Measurements from ENCODE around the gene DNAJC7. TPM values are rescaled to one million over a fixed set of nuclear protein-coding genes. Genes with fewer than 3 reads are reported as not detected.
A peak's percentile ranks its signal among the peaks of the same experiment; 100 is the strongest.

DNAJC7 gene
- total and polyA plus RNA-seq, 4 donors: 68.2 to 84.2 (median 74.3) TPM

DNA sequence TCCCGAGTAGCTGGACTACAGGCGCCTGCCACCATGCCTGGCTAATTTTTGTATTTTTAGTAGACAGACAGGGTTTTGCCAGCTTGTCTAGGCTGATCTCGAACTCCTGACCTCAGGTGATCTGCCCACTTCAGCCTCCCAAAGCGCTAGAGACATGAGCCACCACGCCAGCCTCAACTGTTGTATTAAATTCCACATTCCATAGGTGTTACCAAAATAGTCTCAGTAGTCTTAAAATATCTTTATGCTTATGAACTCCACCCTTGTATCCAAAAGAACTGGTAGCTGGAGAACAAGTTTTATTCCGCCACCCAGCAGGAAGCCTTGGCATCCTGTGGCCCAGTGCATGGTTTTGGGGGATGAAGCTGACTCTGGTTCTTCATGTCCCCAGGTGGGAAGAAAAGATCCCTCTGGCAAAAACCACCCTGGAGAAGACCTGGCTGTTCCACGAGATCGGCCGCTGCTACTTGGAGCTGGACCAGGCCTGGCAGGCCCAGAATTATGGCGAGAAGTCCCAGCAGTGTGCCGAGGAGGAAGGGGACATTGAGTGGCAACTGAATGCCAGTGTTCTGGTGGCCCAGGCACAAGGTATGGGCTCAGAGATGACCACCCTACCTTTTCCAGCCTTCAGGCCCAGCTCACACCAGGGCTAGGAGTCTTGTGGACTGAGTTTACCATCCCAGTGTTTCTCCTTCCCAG lies 68.3 kb downstream of the DNAJC7 start:
- intact Hi-C loops (cut with DNase I): no loop called here
- 75 to 77% methylated on average over 11 of the region's 11 CpGs for WGBS, 2 donors
- no peaks in the 10 kb centered on the region for H3K9me3 ChIP-seq (ENCODE audit: control insufficient read depth, low read length)
- no peak for ATAC-seq (ENCODE audit: low FRiP score)
- H3K36me3 ChIP-seq (ENCODE audit: control insufficient read depth in 1 of 2, insufficient read depth in 2 of 2, low read length in 1 of 2): no peaks in the 10 kb centered on the region
- H3K27ac ChIP-seq (ENCODE audit: low read depth in 1 of 2, low read length in 2 of 2): no peak overlapping the region
- no peaks in the 10 kb centered on the region for H3K27me3 ChIP-seq (ENCODE audit: control insufficient read depth in 1 of 2, insufficient read depth in 2 of 2, low read length in 1 of 2)
- H3K4me3 ChIP-seq (ENCODE audit: low read length in 2 of 2): no peak overlapping the region
- no peak for DNase-seq
- no peaks in the 10 kb centered on the region for H3K4me1 ChIP-seq (ENCODE audit: control insufficient read depth in 1 of 2, insufficient read depth in 2 of 2, low read length in 2 of 2)

DNA sequence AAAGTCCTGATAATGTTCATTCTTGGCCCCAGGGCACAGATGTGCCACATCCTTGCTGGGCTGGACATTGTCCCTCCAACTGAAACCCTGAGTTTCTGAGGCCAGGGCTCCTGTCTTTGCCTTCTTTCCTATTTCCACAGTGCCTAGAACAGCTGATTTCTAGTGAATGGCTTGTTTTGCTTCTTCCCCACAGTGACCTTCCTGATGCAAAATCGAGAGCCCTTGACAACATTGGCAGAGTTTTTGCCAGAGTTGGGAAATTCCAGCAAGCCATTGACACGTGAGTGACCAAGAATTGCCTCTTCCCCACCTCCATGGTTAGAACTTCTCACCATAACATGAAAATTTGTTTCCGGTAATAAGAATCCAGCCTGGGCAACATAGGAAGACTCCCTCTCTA lies 72.3 kb downstream of the DNAJC7 start:
- Histone ChIP-seq H3K27me3 (ENCODE audit: control insufficient read depth in 1 of 2, insufficient read depth in 2 of 2, low read length in 1 of 2) (no peaks in the 10 kb centered on the region), H3K9me3 (ENCODE audit: control insufficient read depth, low read length) (no peaks in the 10 kb centered on the region), H3K27ac (ENCODE audit: low read depth in 1 of 2, low read length in 2 of 2) (no peak overlapping the region), H3K4me3 (ENCODE audit: low read length in 2 of 2) (no peak overlapping the region), H3K36me3 (ENCODE audit: control insufficient read depth in 1 of 2, insufficient read depth in 2 of 2, low read length in 1 of 2) (no peaks in the 10 kb centered on the region), H3K4me1 (ENCODE audit: control insufficient read depth in 1 of 2, insufficient read depth in 2 of 2, low read length in 2 of 2) (no peaks in the 10 kb centered on the region)
- 70 to 73% methylated on average over 3 of the region's 3 CpGs for WGBS, 2 donors
- no peak for ATAC-seq (ENCODE audit: low FRiP score)
- intact Hi-C loops (cut with DNase I): no loop called here
- no peak for DNase-seq

DNA sequence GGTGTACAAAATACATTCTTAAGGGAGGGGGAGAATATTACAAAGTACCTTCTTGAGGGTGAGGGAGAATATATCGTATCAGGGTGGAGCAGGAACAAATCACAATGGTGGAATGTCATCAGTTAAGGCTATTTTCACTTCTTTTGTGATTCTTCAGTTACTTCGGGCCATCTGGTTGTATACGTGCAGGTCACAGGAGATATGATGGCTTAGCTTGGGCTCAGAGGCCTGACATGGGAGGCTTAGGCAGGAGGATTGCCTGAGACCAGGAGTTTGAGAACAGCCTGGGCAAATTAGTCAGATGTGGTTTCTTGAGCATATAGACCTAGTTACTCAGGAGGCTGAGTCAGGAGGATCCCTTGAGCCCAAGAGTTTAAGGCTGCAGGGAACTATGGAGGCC lies 73.7 kb downstream of the DNAJC7 start:
- 95 to 96% methylated on average over 3 of the region's 3 CpGs for WGBS, 2 donors
- H3K4me3 ChIP-seq (ENCODE audit: low read length in 2 of 2): no peak overlapping the region
- no peak for DNase-seq
- no peaks in the 10 kb centered on the region for H3K4me1 ChIP-seq (ENCODE audit: control insufficient read depth in 1 of 2, insufficient read depth in 2 of 2, low read length in 2 of 2)
- no peaks in the 10 kb centered on the region for H3K27me3 ChIP-seq (ENCODE audit: control insufficient read depth in 1 of 2, insufficient read depth in 2 of 2, low read length in 1 of 2)
- intact Hi-C loops (cut with DNase I): no loop called here
- ATAC-seq (ENCODE audit: low FRiP score): no peak
- H3K36me3 ChIP-seq (ENCODE audit: control insufficient read depth in 1 of 2, insufficient read depth in 2 of 2, low read length in 1 of 2): no peaks in the 10 kb centered on the region
- no peaks in the 10 kb centered on the region for H3K9me3 ChIP-seq (ENCODE audit: control insufficient read depth, low read length)
- no peak overlapping the region for H3K27ac ChIP-seq (ENCODE audit: low read depth in 1 of 2, low read length in 2 of 2)

DNA sequence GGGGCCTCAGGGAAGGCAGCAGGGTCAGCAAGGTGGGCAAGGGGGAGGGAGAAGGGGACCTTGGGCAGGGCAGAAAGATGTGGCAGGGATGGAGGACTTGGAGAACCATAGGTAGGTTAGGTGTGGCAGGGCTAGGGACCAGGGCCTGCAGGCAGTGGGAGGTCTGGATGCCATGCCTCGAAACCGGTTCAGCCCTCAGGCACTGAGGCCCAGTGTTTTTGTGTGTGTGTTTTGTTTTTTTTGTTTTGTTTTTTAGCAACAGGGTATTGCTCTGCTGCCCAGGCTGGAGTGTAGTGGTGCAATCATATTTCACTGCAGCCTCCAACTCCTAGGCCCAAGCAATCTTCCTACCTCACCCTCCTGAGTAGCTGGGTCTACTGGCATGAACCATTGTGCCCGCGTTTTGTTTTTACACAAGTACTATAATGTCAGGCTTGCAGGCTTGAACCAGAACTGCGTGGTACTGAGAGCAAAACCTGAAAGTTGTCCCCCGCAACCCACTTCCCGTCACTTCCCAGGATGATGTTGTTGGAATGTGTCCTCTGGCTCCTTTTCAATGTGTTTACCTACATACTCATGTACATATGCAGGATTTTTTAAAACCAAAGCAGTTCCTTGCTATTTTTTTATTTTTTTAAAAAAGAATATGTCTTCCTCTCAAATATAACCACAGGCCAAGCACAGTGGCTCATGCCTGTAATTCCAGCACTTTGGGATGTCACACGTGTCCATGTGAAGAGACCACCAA lies 74.4 kb downstream of the DNAJC7 start:
- WGBS, 2 donors: 92% methylated on average over 8 of the region's 8 CpGs

DNA sequence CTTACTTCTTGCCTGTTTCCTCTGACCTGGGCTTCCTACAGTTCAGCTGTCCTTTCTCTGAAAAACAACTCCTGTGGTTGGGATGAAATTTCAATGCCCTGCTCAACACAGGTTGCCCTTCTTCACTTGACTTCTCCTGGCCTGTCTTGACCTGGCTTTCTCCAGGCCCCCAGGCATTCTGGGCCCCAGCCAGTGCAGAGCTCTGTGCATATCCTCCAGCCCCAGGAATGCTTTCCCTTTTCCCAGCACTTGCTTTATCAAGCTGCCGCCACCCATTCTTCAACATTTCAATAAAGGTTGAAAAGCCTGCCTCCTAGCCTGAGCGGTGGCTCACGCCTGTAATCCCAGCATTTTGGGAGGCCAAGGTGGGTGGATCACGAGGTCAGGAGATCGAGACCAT lies 76.1 kb downstream of the DNAJC7 start:
- Histone ChIP-seq H3K4me1 (ENCODE audit: control insufficient read depth in 1 of 2, insufficient read depth in 2 of 2, low read length in 2 of 2) (no peaks in the 10 kb centered on the region), H3K36me3 (ENCODE audit: control insufficient read depth in 1 of 2, insufficient read depth in 2 of 2, low read length in 1 of 2) (no peaks in the 10 kb centered on the region), H3K9me3 (ENCODE audit: control insufficient read depth, low read length) (no peaks in the 10 kb centered on the region), H3K27ac (ENCODE audit: low read depth in 1 of 2, low read length in 2 of 2) (no peak overlapping the region), H3K4me3 (ENCODE audit: low read length in 2 of 2) (no peak overlapping the region), H3K27me3 (ENCODE audit: control insufficient read depth in 1 of 2, insufficient read depth in 2 of 2, low read length in 1 of 2) (no peaks in the 10 kb centered on the region)
- no peak for DNase-seq
- peak; percentile 24 for ATAC-seq (ENCODE audit: low FRiP score)
- 95 to 96% methylated on average over 5 of the region's 5 CpGs for WGBS, 2 donors
- intact Hi-C loops (cut with DNase I): no loop called here

More for the DNA sequence above, 74.4 kb downstream of the DNAJC7 start:
- DNase-seq (no peak), ATAC-seq (ENCODE audit: low FRiP score) (no peak)
- no peaks in the 10 kb centered on the region for H3K9me3 ChIP-seq (ENCODE audit: control insufficient read depth, low read length)
- no peaks in the 10 kb centered on the region for H3K4me1 ChIP-seq (ENCODE audit: control insufficient read depth in 1 of 2, insufficient read depth in 2 of 2, low read length in 2 of 2)
- intact Hi-C loops (cut with DNase I): no loop called here
- H3K36me3 ChIP-seq (ENCODE audit: control insufficient read depth in 1 of 2, insufficient read depth in 2 of 2, low read length in 1 of 2): no peaks in the 10 kb centered on the region
- no peak overlapping the region for H3K27ac ChIP-seq (ENCODE audit: low read depth in 1 of 2, low read length in 2 of 2)
- no peaks in the 10 kb centered on the region for H3K27me3 ChIP-seq (ENCODE audit: control insufficient read depth in 1 of 2, insufficient read depth in 2 of 2, low read length in 1 of 2)
- H3K4me3 ChIP-seq (ENCODE audit: low read length in 2 of 2): no peak overlapping the region

DNA sequence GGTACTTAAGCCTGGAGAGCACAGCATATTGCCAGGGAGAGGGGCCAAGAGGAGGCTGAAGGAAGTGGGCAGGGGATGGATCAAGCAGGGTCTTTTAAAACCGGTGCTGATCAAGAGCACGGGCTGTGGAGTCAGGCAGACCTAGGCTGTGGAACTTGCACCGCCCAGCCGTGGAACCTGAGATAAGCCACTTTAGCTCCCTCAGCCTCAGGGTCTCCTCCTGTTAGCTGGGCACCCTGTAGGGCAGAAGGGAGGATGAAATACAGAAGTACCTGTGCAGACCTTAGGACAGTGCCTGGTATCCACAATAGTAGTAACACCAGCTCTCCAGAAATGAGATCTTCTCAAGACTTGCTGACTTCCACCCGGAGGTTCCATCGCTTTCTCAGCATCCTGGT lies 77.5 kb downstream of the DNAJC7 start:
- WGBS, 2 donors: 82 to 90% methylated on average over 6 of the region's 6 CpGs
- Histone ChIP-seq H3K4me3 (ENCODE audit: low read length in 2 of 2) (no peak overlapping the region), H3K27ac (ENCODE audit: low read depth in 1 of 2, low read length in 2 of 2) (no peak overlapping the region), H3K4me1 (ENCODE audit: control insufficient read depth in 1 of 2, insufficient read depth in 2 of 2, low read length in 2 of 2) (no peaks in the 10 kb centered on the region), H3K36me3 (ENCODE audit: control insufficient read depth in 1 of 2, insufficient read depth in 2 of 2, low read length in 1 of 2) (peaks cover 0 to 2% of the 10 kb centered on the region in 2 donors), H3K27me3 (ENCODE audit: control insufficient read depth in 1 of 2, insufficient read depth in 2 of 2, low read length in 1 of 2) (no peaks in the 10 kb centered on the region), H3K9me3 (ENCODE audit: control insufficient read depth, low read length) (no peaks in the 10 kb centered on the region)
- ATAC-seq (ENCODE audit: low FRiP score) (no peak), DNase-seq (no peak)
- intact Hi-C loops (cut with DNase I): no loop called here

DNA sequence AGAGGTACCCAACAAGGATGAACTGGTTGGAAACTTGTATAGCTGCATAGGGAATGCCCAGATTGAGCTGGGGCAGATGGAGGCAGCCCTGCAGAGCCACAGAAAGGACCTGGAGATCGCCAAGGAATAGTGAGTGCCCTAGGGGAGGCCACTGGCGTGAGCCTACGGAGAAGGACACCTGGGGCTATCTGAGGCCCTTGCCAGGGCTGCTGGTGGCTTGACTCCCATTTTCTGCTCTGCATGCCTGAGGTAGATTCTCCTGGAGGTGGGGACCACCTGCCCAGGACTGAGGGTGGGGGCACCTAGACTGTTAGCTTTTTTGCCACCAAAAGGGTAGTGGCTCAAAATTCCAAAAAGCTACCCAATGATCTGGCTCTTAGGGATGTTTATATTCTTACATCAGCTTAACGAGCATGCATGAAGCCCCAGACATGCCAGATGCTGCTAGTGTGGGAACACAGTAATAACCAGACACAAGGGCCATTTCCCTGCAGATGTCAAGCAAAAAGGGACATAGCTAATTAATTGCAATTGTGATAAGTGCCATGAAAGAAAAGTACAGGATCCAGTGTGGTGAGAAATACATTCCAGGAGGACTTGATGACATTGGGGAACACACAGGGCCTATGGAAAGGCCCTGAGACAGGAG lies 78.1 kb downstream of the DNAJC7 start:
- no peak for ATAC-seq (ENCODE audit: low FRiP score)

DNA sequence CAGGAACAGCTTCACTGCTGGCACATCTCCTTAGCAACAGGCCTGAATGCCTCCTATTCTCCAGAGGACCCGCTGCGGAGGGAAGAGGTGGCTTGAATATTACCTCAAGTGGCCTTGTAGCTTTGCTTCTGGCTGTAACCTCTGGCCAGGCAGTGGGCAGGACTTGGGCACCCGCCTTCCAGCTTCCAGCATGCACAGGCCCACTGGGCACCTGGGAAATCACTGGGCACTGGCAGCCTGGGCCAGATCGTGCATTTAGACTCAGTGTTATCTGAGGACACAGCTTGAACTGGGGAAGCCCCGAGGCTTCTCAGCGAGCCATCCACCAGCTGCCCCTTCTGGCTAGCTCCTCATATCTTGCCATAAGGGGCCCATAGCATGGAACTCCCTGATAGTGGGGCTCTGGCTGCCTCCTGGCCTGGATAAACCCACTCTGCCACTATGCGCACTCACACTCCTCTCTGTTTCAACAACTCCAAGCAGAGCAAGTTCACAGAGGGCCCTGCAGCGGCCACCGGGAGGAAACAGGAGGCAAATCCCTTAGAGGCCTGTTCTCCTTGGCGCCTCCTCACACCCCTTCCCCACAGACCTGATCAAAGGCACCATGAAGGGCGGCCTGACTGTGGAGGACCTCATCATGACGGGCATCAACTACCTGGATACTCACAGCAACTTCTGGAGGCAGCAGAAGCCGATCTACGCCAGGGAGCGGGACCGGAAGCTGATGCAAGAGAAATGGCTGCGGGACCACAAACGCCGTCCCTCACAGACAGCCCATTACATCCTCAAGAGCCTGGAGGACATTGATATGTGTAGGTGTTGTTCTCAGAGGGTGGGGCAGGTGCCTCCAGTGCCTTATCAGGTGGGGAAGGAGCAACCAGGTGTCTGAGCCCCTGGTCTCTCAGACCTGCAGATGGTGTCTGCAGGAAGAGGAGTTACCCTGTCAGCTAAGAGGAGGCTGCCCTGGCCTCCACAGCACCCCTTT lies 79.0 kb downstream of the DNAJC7 start:
- peaks cover 0 to 2% of the 10 kb centered on the region in 2 donors for H3K36me3 ChIP-seq (ENCODE audit: control insufficient read depth in 1 of 2, insufficient read depth in 2 of 2, low read length in 1 of 2)
- H3K27ac ChIP-seq (ENCODE audit: low read depth in 1 of 2, low read length in 2 of 2): no peak overlapping the region
- H3K27me3 ChIP-seq (ENCODE audit: control insufficient read depth in 1 of 2, insufficient read depth in 2 of 2, low read length in 1 of 2): no peaks in the 10 kb centered on the region
- no peaks in the 10 kb centered on the region for H3K4me1 ChIP-seq (ENCODE audit: control insufficient read depth in 1 of 2, insufficient read depth in 2 of 2, low read length in 2 of 2)
- ATAC-seq (ENCODE audit: low FRiP score) (no peak), DNase-seq (no peak)
- H3K9me3 ChIP-seq (ENCODE audit: control insufficient read depth, low read length): no peaks in the 10 kb centered on the region
- H3K4me3 ChIP-seq (ENCODE audit: low read length in 2 of 2): no peak overlapping the region
- intact Hi-C loops (cut with DNase I): no loop called here
- 89 to 93% methylated on average over 19 of the region's 19 CpGs for WGBS, 2 donors

More for the DNA sequence above, 78.1 kb downstream of the DNAJC7 start:
- Histone ChIP-seq H3K4me3 (ENCODE audit: low read length in 2 of 2) (no peak overlapping the region), H3K9me3 (ENCODE audit: control insufficient read depth, low read length) (no peaks in the 10 kb centered on the region), H3K27me3 (ENCODE audit: control insufficient read depth in 1 of 2, insufficient read depth in 2 of 2, low read length in 1 of 2) (no peaks in the 10 kb centered on the region), H3K36me3 (ENCODE audit: control insufficient read depth in 1 of 2, insufficient read depth in 2 of 2, low read length in 1 of 2) (peaks cover 0 to 2% of the 10 kb centered on the region in 2 donors), H3K27ac (ENCODE audit: low read depth in 1 of 2, low read length in 2 of 2) (no peak overlapping the region), H3K4me1 (ENCODE audit: control insufficient read depth in 1 of 2, insufficient read depth in 2 of 2, low read length in 2 of 2) (no peaks in the 10 kb centered on the region)
- DNase-seq: no peak
- 83 to 84% methylated on average over 4 of the region's 4 CpGs for WGBS, 2 donors
- intact Hi-C loops (cut with DNase I): no loop called here

All from aorta (tissue), 5 donors.